Naive thymus-derived CD4-positive, alpha-beta T cell (primary cell): ENCODE data around the gene LIPG. TPM values are rescaled to one million over a fixed set of nuclear protein-coding genes. Genes with fewer than 3 reads are reported as not detected.

Experiments
- ATAC-seq: fragments of 150-1000 bp; cut with Tn5 transposase; 2 replicates; pipeline ENCODE4 v1.10.0; 2021; ENCODE audit warnings: mild to moderate bottlenecking, moderate library complexity
- CTCF ChIA-PET: fragments of 350-600 bp; sonication (Branson Sonifier 250); formaldehyde crosslinking; loops from one replicate; lab custom pipeline; 2021; ENCODE audit warnings: antibody characterized with exemption; lab: Charles Lee
- POLR2A ChIA-PET: fragments of 350-600 bp; sonication (Branson Sonifier 250); formaldehyde crosslinking; loops from one replicate; lab custom pipeline; 2021; ENCODE audit warnings: antibody characterized with exemption, inconsistent platforms; lab: Charles Lee
- DNase-seq, 9 donors: peaks; one replicate each; pipeline versions ENCODE4 v3.0.0 to v3.0.0-alpha.2; 2020 to 2022; ENCODE audit warnings: mixed read lengths in 1 of 9
- H3K27ac ChIP-seq: one replicate; pipeline ENCODE4 v1.7.0; 2013; ENCODE audit warnings: mild to moderate bottlenecking, low read depth, low read length, moderate library complexity
- H3K27me3 ChIP-seq, 2 donors: one replicate each; pipeline ENCODE4 v1.7.0; 2013; ENCODE audit warnings: low read length in 2 of 2, mild to moderate bottlenecking in 2 of 2, moderate library complexity in 2 of 2; ENCODE audit not compliant: control insufficient read depth in 2 of 2, insufficient read depth in 2 of 2
- H3K36me3 ChIP-seq, 3 experiments: 1 replicate in 2 of 3; 2 replicates in 1 of 3; pipeline ENCODE4 v1.7.0; 2013; ENCODE audit warnings: low read length in 3 of 3, mild to moderate bottlenecking in 3 of 3, moderate library complexity in 1 of 3; ENCODE audit not compliant: insufficient read depth in 3 of 3, control insufficient read depth in 2 of 3
- H3K4me1 ChIP-seq, 2 donors: one replicate each; pipeline ENCODE4 v1.7.0; 2013; ENCODE audit warnings: low read length in 2 of 2, mild to moderate bottlenecking in 2 of 2, moderate library complexity in 1 of 2; ENCODE audit not compliant: control insufficient read depth in 2 of 2, insufficient read depth in 2 of 2
- H3K4me3 ChIP-seq: 2 replicates; pipeline ENCODE4 v1.7.0; 2013; ENCODE audit warnings: mild to moderate bottlenecking, low read length
- H3K9me3 ChIP-seq, 3 experiments: 1 replicate in 2 of 3; 2 replicates in 1 of 3; pipeline ENCODE4 v1.7.0; 2013; ENCODE audit warnings: low read length in 3 of 3; ENCODE audit not compliant: control insufficient read depth in 2 of 3
- H3K27ac Mint-ChIP-seq, 9 donors: one replicate each; pipeline ENCODE4 v1.8.0; 2020 to 2022; ENCODE audit warnings: mixed read lengths in 9 of 9, mild to moderate bottlenecking in 8 of 9, moderate library complexity in 5 of 9, inconsistent platforms in 2 of 9
- H3K27me3 Mint-ChIP-seq, 5 donors: one replicate each; pipeline ENCODE4 v1.8.0; 2021 to 2022; ENCODE audit warnings: mixed read lengths in 5 of 5, mild to moderate bottlenecking in 1 of 5
- H3K36me3 Mint-ChIP-seq, 5 donors: one replicate each; pipeline ENCODE4 v1.8.0; 2020 to 2022; ENCODE audit warnings: mixed read lengths in 5 of 5, mild to moderate bottlenecking in 3 of 5, inconsistent platforms in 1 of 5
- H3K4me1 Mint-ChIP-seq, 7 donors: one replicate each; pipeline ENCODE4 v1.8.0; 2020 to 2022; ENCODE audit warnings: mixed read lengths in 7 of 7, mild to moderate bottlenecking in 3 of 7, inconsistent platforms in 1 of 7
- H3K4me3 Mint-ChIP-seq, 10 donors: one replicate each; pipeline ENCODE4 v1.8.0; 2020 to 2022; ENCODE audit warnings: mild to moderate bottlenecking in 10 of 10, mixed read lengths in 10 of 10, moderate library complexity in 6 of 10, inconsistent platforms in 2 of 10
- H3K9me3 Mint-ChIP-seq, 11 donors: one replicate each; pipeline ENCODE4 v1.8.0; 2020 to 2022; ENCODE audit warnings: mixed read lengths in 11 of 11, mild to moderate bottlenecking in 4 of 11, inconsistent platforms in 1 of 11, moderate library complexity in 1 of 11
- intact Hi-C, 2 donors: fragments of 100-400 bp; cut with micrococcal nuclease; formaldehyde crosslinking; loops; one replicate each; pipeline ENCODE4 v1.15.1; 2023
- polyA plus RNA-seq, 2 donors: library from polyadenylated mRNA; unstranded; fragments of 300-500 nt; fragmentation: Illumina TruSeq; gene quantifications; one replicate each; pipeline ENCODE4 v1.2.3, GENCODE V29; 2021
- total RNA-seq, 6 experiments: library from RNA in 5 of 6; stranded (reverse) in 5 of 6; gene quantifications; 1 replicate in 5 of 6; 2 replicates in 1 of 6; pipeline ENCODE4 v1.2.3 and lab custom pipeline; 2021 to 2026

LIPG gene
- total and polyA plus RNA-seq, 7 experiments from 2014 or later: not detected

DNA sequence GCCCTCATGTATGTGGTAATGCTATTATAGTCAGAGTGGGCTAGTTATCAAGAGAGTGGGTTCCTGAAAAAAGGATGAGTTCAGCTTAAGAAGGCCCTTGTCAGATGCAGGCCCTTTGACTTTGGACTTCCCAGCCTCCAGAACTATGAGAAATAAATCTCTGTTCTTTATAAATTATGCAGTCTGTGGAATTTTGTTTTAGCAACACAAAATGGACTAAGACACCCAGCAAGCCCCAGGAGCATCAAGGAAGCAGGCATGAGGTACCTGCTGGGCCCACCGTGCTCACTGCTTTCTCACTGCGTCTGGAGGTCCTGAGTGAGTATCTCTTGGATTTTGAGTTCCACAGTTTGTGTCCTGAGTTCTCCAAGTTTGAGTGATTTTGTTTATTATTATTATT lies 35.9 kb upstream of the LIPG start:
- no peaks in the 10 kb centered on the region for H3K4me1 ChIP-seq
- H3K4me3 ChIP-seq: no peak overlapping the region
- CTCF ChIA-PET: no interaction called here
- H3K9me3 ChIP-seq: no peaks in the 10 kb centered on the region
- intact Hi-C loops: no loop called here
- H3K9me3 Mint-ChIP-seq: no peaks in the 10 kb centered on the region
- no peaks in the 10 kb centered on the region for H3K27me3 ChIP-seq
- DNase-seq (no peak), ATAC-seq (no peak)
- H3K36me3 Mint-ChIP-seq: no peaks in the 10 kb centered on the region
- no peak overlapping the region for H3K27ac ChIP-seq
- POLR2A ChIA-PET: no interaction called here
- H3K4me1 Mint-ChIP-seq: peaks cover 0 to 2% (median 0%) of the 10 kb centered on the region in 7 donors
- no peak overlapping the region for H3K27ac Mint-ChIP-seq
- H3K27me3 Mint-ChIP-seq: peaks cover 0 to 22% (median 10%) of the 10 kb centered on the region in 5 donors
- no peaks in the 10 kb centered on the region for H3K36me3 ChIP-seq
- no peak overlapping the region for H3K4me3 Mint-ChIP-seq

GRCh38 chr18:49527631-49528327 lies 34.1 kb upstream of the LIPG start:
- H3K27me3 ChIP-seq: no peaks in the 10 kb centered on the region
- Mint-ChIP-seq H3K27ac (no peak overlapping the region), H3K27me3 (peaks cover 0 to 22% (median 11%) of the 10 kb centered on the region in 5 donors), H3K4me1 (peaks cover 0 to 2% (median 0%) of the 10 kb centered on the region in 7 donors), H3K4me3 (no peak overlapping the region), H3K36me3 (no peaks in the 10 kb centered on the region), H3K9me3 (no peaks in the 10 kb centered on the region)
- POLR2A ChIA-PET: no interaction called here
- intact Hi-C loops: no loop called here
- DNase-seq (no peak), ATAC-seq (no peak)
- no peaks in the 10 kb centered on the region for H3K4me1 ChIP-seq
- no peaks in the 10 kb centered on the region for H3K36me3 ChIP-seq
- no peak overlapping the region for H3K27ac ChIP-seq
- no peak overlapping the region for H3K4me3 ChIP-seq
- no peaks in the 10 kb centered on the region for H3K9me3 ChIP-seq
- CTCF ChIA-PET: no interaction called here

- CTCF ChIA-PET: no interaction called here
- Histone ChIP-seq H3K27me3 (no peaks in the 10 kb centered on the region), H3K4me1 (no peaks in the 10 kb centered on the region), H3K27ac (no peak overlapping the region), H3K9me3 (peaks cover 0 to under 1% (median 0%) of the 10 kb centered on the region in 3 experiments), H3K4me3 (no peak overlapping the region), H3K36me3 (no peaks in the 10 kb centered on the region)
- Mint-ChIP-seq H3K4me1 (peaks cover 0 to 2% (median 0%) of the 10 kb centered on the region in 7 donors), H3K27ac (no peak overlapping the region), H3K36me3 (no peaks in the 10 kb centered on the region), H3K4me3 (no peak overlapping the region), H3K27me3 (peaks cover 0 to 25% (median 15%) of the 10 kb centered on the region in 5 donors), H3K9me3 (peaks cover 0 to 3% (median 0%) of the 10 kb centered on the region in 11 donors)
- DNase-seq (no peak), ATAC-seq (no peak)
- intact Hi-C loops: no loop called here
- POLR2A ChIA-PET: no interaction called here
Observed at GRCh38 chr18:49529596-49529995, 32.3 kb upstream of the LIPG start.

GRCh38 chr18:49531678-49532153 lies 30.1 kb upstream of the LIPG start:
- no peaks in the 10 kb centered on the region for H3K36me3 Mint-ChIP-seq
- H3K27me3 Mint-ChIP-seq: peaks cover 0 to 29% (median 18%) of the 10 kb centered on the region in 5 donors
- intact Hi-C loops: no loop called here
- DNase-seq (no peak), ATAC-seq (no peak)
- H3K4me3 Mint-ChIP-seq: no peak overlapping the region
- CTCF ChIA-PET: interaction anchor here (0.7 kb wide), 1 partner anchor 108 kb away, joined by 3 read pairs; no protein-coding TSS in a partner anchor
- Histone ChIP-seq H3K4me1 (no peaks in the 10 kb centered on the region), H3K4me3 (no peak overlapping the region), H3K36me3 (no peaks in the 10 kb centered on the region), H3K27ac (no peak overlapping the region), H3K9me3 (peaks cover 0 to 6% (median 0%) of the 10 kb centered on the region in 3 experiments), H3K27me3 (no peaks in the 10 kb centered on the region)
- POLR2A ChIA-PET: no interaction called here
- H3K27ac Mint-ChIP-seq: no peak overlapping the region
- H3K9me3 Mint-ChIP-seq: peaks cover 0 to 14% (median 0%) of the 10 kb centered on the region in 11 donors
- peaks cover 0 to 2% (median 0%) of the 10 kb centered on the region in 7 donors for H3K4me1 Mint-ChIP-seq

GRCh38 chr18:49534846-49535601 lies 26.8 kb upstream of the LIPG start:
- H3K27ac ChIP-seq: no peak overlapping the region
- no peak overlapping the region for H3K4me3 ChIP-seq
- ATAC-seq (no peak), DNase-seq (no peak)
- H3K9me3 ChIP-seq: peaks cover 0 to 6% (median 0%) of the 10 kb centered on the region in 3 experiments
- POLR2A ChIA-PET: interaction anchor here (0.7 kb wide), 1 partner anchor 201 kb away, joined by 3 read pairs; no protein-coding TSS in a partner anchor
- H3K36me3 ChIP-seq: no peaks in the 10 kb centered on the region
- H3K9me3 Mint-ChIP-seq: peaks cover 0 to 14% (median 0%) of the 10 kb centered on the region in 11 donors
- H3K36me3 Mint-ChIP-seq: no peaks in the 10 kb centered on the region
- H3K27me3 ChIP-seq: no peaks in the 10 kb centered on the region
- CTCF ChIA-PET: interaction anchor here (0.7 kb wide), 1 partner anchor 443 kb away, joined by 8 read pairs; no protein-coding TSS in a partner anchor
- H3K4me1 Mint-ChIP-seq: no peaks in the 10 kb centered on the region
- intact Hi-C loops: no loop called here
- H3K4me1 ChIP-seq: no peaks in the 10 kb centered on the region
- H3K27ac Mint-ChIP-seq: no peak overlapping the region
- H3K27me3 Mint-ChIP-seq: peaks cover 0 to 18% (median 17%) of the 10 kb centered on the region in 5 donors
- H3K4me3 Mint-ChIP-seq: no peak overlapping the region

GRCh38 chr18:49537232-49537896 lies 24.5 kb upstream of the LIPG start:
- Mint-ChIP-seq H3K27me3 (peaks cover 0 to 14% (median 10%) of the 10 kb centered on the region in 5 donors), H3K4me1 (no peaks in the 10 kb centered on the region), H3K4me3 (no peak overlapping the region), H3K36me3 (no peaks in the 10 kb centered on the region), H3K9me3 (peaks cover 0 to 14% (median 0%) of the 10 kb centered on the region in 11 donors), H3K27ac (no peak overlapping the region)
- ChIA-PET POLR2A (no interaction called here), CTCF (no interaction called here)
- no peak for ATAC-seq
- no peak overlapping the region for H3K27ac ChIP-seq
- intact Hi-C loops: no loop called here
- no peaks in the 10 kb centered on the region for H3K4me1 ChIP-seq
- no peak overlapping the region for H3K4me3 ChIP-seq
- DNase-seq: no peak
- peaks cover 0 to 6% (median 0%) of the 10 kb centered on the region in 3 experiments for H3K9me3 ChIP-seq
- H3K36me3 ChIP-seq: no peaks in the 10 kb centered on the region
- no peaks in the 10 kb centered on the region for H3K27me3 ChIP-seq
